ENCODE data around the gene GPANK1. TPM values are rescaled to one million over a fixed set of nuclear protein-coding genes. Genes with fewer than 3 reads are reported as not detected.

GPANK1 gene
- total RNA-seq, 4 donors from 2014 or later = 22.3 to 32.5 (median 24.3) TPM

- intact Hi-C loops (cut with DNase I; ENCODE audit: low total_unique reads) = no loop called here
- TF ChIP-seq POLR2A (IDR thresholded peaks at IDR 0.05) = no peak
- no peak overlapping the region for H3K4me3 ChIP-seq (ENCODE audit: low read depth, poor library complexity, severe bottlenecking)
- 88 to 96% methylated on average over 6 of the region's 6 CpGs for WGBS, 2 donors
- no peak for DNase-seq (ENCODE audit: low spot score in 2 of 2)
These were observed 28.7 kb upstream of the GPANK1 start for GRCh38 chr6:31693535-31693934.

- TF ChIP-seq POLR2A (IDR thresholded peaks at IDR 0.05) (no peak), CTCF (IDR thresholded peaks at IDR 0.05) (no peak)
- WGBS, 2 donors = 90 to 92% methylated on average over 9 of the region's 9 CpGs
- DNase-seq (ENCODE audit: low spot score in 2 of 2) = no peak
- no peak overlapping the region for H3K4me3 ChIP-seq (ENCODE audit: low read depth, poor library complexity, severe bottlenecking)
- intact Hi-C loops (cut with DNase I; ENCODE audit: low total_unique reads) = no loop called here
These were observed 28.1 kb upstream of the GPANK1 start for GRCh38 chr6:31692886-31693285.

GRCh38 chr6:31692353-31692752 lies 27.6 kb upstream of the GPANK1 start:
- 80 to 85% methylated on average over 4 of the region's 4 CpGs for WGBS, 2 donors
- intact Hi-C loops (cut with DNase I; ENCODE audit: low total_unique reads) = no loop called here
- DNase-seq (ENCODE audit: low spot score in 2 of 2) = no peak
- TF ChIP-seq POLR2A (IDR thresholded peaks at IDR 0.05) = no peak
- TF ChIP-seq CTCF (IDR thresholded peaks at IDR 0.05) = no peak
- H3K4me3 ChIP-seq (ENCODE audit: low read depth, poor library complexity, severe bottlenecking) = no peak overlapping the region

- no peak for TF ChIP-seq POLR2A (IDR thresholded peaks at IDR 0.05)
- no peak overlapping the region for H3K4me3 ChIP-seq (ENCODE audit: low read depth, poor library complexity, severe bottlenecking)
- no peak for DNase-seq (ENCODE audit: low spot score in 2 of 2)
- 91 to 96% methylated on average over 11 to 12 of the region's 12 CpGs for WGBS, 2 donors
- intact Hi-C loops (cut with DNase I; ENCODE audit: low total_unique reads) = no loop called here
These were observed 26.8 kb upstream of the GPANK1 start for GRCh38 chr6:31691564-31692108.

GRCh38 chr6:31691078-31691463 lies 26.3 kb upstream of the GPANK1 start:
- DNase-seq (ENCODE audit: low spot score in 2 of 2) = no peak
- H3K4me3 ChIP-seq (ENCODE audit: low read depth, poor library complexity, severe bottlenecking) = no peak overlapping the region
- no peak for TF ChIP-seq CTCF (IDR thresholded peaks at IDR 0.05)
- no peak for TF ChIP-seq POLR2A (IDR thresholded peaks at IDR 0.05)
- 90 to 92% methylated on average over 6 of the region's 6 CpGs for WGBS, 2 donors
- intact Hi-C loops (cut with DNase I; ENCODE audit: low total_unique reads) = no loop called here

- TF ChIP-seq POLR2A (IDR thresholded peaks at IDR 0.05) = no peak
- TF ChIP-seq CTCF (IDR thresholded peaks at IDR 0.05) = no peak
- intact Hi-C loops (cut with DNase I; ENCODE audit: low total_unique reads) = no loop called here
- no peak for DNase-seq (ENCODE audit: low spot score in 2 of 2)
- 68 to 76% methylated on average over 10 of the region's 10 CpGs for WGBS, 2 donors
- no peak overlapping the region for H3K4me3 ChIP-seq (ENCODE audit: low read depth, poor library complexity, severe bottlenecking)
These were observed 25.7 kb upstream of the GPANK1 start for GRCh38 chr6:31690231-31691077.
